ENCODE measurements around the gene KCNJ13. TPM values are rescaled to one million over a fixed set of nuclear protein-coding genes. Genes with fewer than 3 reads are reported as not detected.

The KCNJ13 gene
- total and polyA plus RNA-seq, 5 experiments from 2014 or later, result 0.08 to 0.33 TPM; not detected in 3

Other genes starting within 250 kb of the KCNJ13 start
- not detected for gene CHRNG, start 236.9 kb downstream of the KCNJ13 start, total RNA-seq
- gene CHRNG, start 236.9 kb downstream of the KCNJ13 start, polyA plus RNA-seq, result under 1 TPM in 1 of 3 donors, not detected in 2; 0.59 TPM
- gene TIGD1, start 226.0 kb downstream of the KCNJ13 start, total RNA-seq, result 10 to 100 TPM; 28.2 to 29.5 TPM
- gene TIGD1, start 226.0 kb downstream of the KCNJ13 start, polyA plus RNA-seq, result 10 to 100 TPM; 10.0 to 18.6 (median 14.2) TPM
- 10 to 100 TPM; 61.5 to 64.0 TPM for gene EIF4E2, start 225.9 kb downstream of the KCNJ13 start, total RNA-seq
- gene EIF4E2, start 225.9 kb downstream of the KCNJ13 start, polyA plus RNA-seq, result 10 to 100 TPM; 41.5 to 49.3 (median 43.6) TPM
- gene EFHD1, start 143.0 kb downstream of the KCNJ13 start, total RNA-seq, result 1 to 10 TPM; 4.3 to 5.1 TPM
- gene EFHD1, start 143.0 kb downstream of the KCNJ13 start, polyA plus RNA-seq, result 1 to 10 TPM; 2.5 to 6.9 (median 2.9) TPM
- 10 to 100 TPM; 83.3 to 86.5 TPM for gene GIGYF2, start 79.2 kb downstream of the KCNJ13 start, total RNA-seq
- gene GIGYF2, start 79.2 kb downstream of the KCNJ13 start, polyA plus RNA-seq, result 10 to 100 TPM; 18.1 to 31.1 (median 24.3) TPM
- gene SNORC, start 93.7 kb upstream of the KCNJ13 start, total RNA-seq, result 1 to 10 TPM; 4.0 to 4.7 TPM
- gene SNORC, start 93.7 kb upstream of the KCNJ13 start, polyA plus RNA-seq, result not detected
- not detected for gene NGEF, start 236.7 kb upstream of the KCNJ13 start, total RNA-seq
- gene NGEF, start 236.7 kb upstream of the KCNJ13 start, polyA plus RNA-seq, result not detected